Liver (tissue), 9 donors: ENCODE results near the gene DAG1. TPM values are rescaled to one million over a fixed set of nuclear protein-coding genes. Genes with fewer than 3 reads are reported as not detected.
A peak's percentile ranks its signal among the peaks of the same experiment; 100 is the strongest.

Experiments
- DNase-seq: peaks from one replicate; pipeline ENCODE4 v3.0.0-alpha.2; 2017; ENCODE audit warnings: low spot score
- H3K27ac ChIP-seq, 2 donors: one replicate each; pipeline ENCODE4 v1.7.0; 2013; ENCODE audit warnings: inconsistent platforms in 2 of 2, low read length in 2 of 2, control low read depth in 1 of 2, low read depth in 1 of 2, mild to moderate bottlenecking in 1 of 2
- H3K27me3 ChIP-seq, 4 donors: one replicate each; pipeline versions ENCODE4 v1.6.1 to v1.7.0; 2013; ENCODE audit warnings: low read length in 3 of 4, inconsistent platforms in 1 of 4, mild to moderate bottlenecking in 1 of 4, moderate library complexity in 1 of 4; ENCODE audit not compliant: control insufficient read depth in 4 of 4, insufficient read depth in 4 of 4
- H3K36me3 ChIP-seq, 4 donors: one replicate each; pipeline versions ENCODE4 v1.6.1 to v1.7.0; 2013; ENCODE audit warnings: low read length in 3 of 4, mild to moderate bottlenecking in 3 of 4, low read depth in 1 of 4, moderate library complexity in 1 of 4; ENCODE audit not compliant: control insufficient read depth in 4 of 4, insufficient read depth in 3 of 4
- H3K4me1 ChIP-seq, 4 donors: one replicate each; pipeline versions ENCODE4 v1.6.1 to v1.7.0; 2013; ENCODE audit warnings: low read length in 3 of 4, mild to moderate bottlenecking in 3 of 4, moderate library complexity in 1 of 4; ENCODE audit not compliant: control insufficient read depth in 4 of 4, insufficient read depth in 4 of 4
- H3K4me3 ChIP-seq, 3 donors: one replicate each; pipeline versions ENCODE4 v1.6.1 to v1.7.0; 2013; ENCODE audit warnings: low read length in 3 of 3, control low read depth in 1 of 3, low read depth in 1 of 3, mild to moderate bottlenecking in 1 of 3
- H3K9ac ChIP-seq, 2 donors: one replicate each; pipeline ENCODE4 v1.7.0; 2013; ENCODE audit warnings: low read length in 2 of 2, mild to moderate bottlenecking in 2 of 2, moderate library complexity in 2 of 2, control low read depth in 1 of 2, low read depth in 1 of 2
- H3K9me3 ChIP-seq, 4 donors: one replicate each; pipeline versions ENCODE4 v1.6.1 to v1.7.0; 2013; ENCODE audit warnings: low read length in 3 of 4; ENCODE audit not compliant: control insufficient read depth in 4 of 4
- EGR1 ChIP-seq, 2 donors: IDR thresholded peaks; 2 replicates each; pipeline ENCODE4 v1.6.1; 2016 to 2018; ENCODE audit warnings: antibody characterized with exemption in 2 of 2, low read depth in 2 of 2
- FOXA1 ChIP-seq: IDR thresholded peaks from 2 replicates; pipeline ENCODE4 v1.6.1; 2016; ENCODE audit warnings: antibody characterized with exemption
- FOXA2 ChIP-seq: IDR thresholded peaks from 2 replicates; pipeline ENCODE4 v1.6.1; 2016; ENCODE audit warnings: antibody characterized with exemption
- GABPA ChIP-seq, 2 donors: IDR thresholded peaks in 1 of 2; conservative IDR thresholded peaks in 1 of 2; 2 replicates each; pipeline ENCODE4 v1.6.1; 2016; ENCODE audit warnings: antibody characterized with exemption in 2 of 2, mild to moderate bottlenecking in 1 of 2, moderate library complexity in 1 of 2
- HNF4A ChIP-seq, 2 donors: conservative IDR thresholded peaks; 2 replicates each; pipeline ENCODE4 v1.6.1; 2016; ENCODE audit warnings: antibody characterized with exemption in 2 of 2, mild to moderate bottlenecking in 2 of 2
- HNF4G ChIP-seq: IDR thresholded peaks from 2 replicates; pipeline ENCODE4 v1.6.1; 2016; ENCODE audit warnings: antibody characterized with exemption
- JUND ChIP-seq, 2 donors: IDR thresholded peaks; 2 replicates each; pipeline ENCODE4 v1.6.1; 2016; ENCODE audit warnings: antibody characterized with exemption in 2 of 2
- NR2F2 ChIP-seq: IDR thresholded peaks from 2 replicates; pipeline ENCODE4 v1.6.1; 2016; ENCODE audit warnings: antibody characterized with exemption
- RAD21 ChIP-seq, 2 donors: IDR thresholded peaks; 2 replicates each; pipeline ENCODE4 v1.6.1; 2016; ENCODE audit warnings: antibody characterized with exemption in 2 of 2, mild to moderate bottlenecking in 2 of 2
- RXRA ChIP-seq, 2 donors: IDR thresholded peaks; 2 replicates each; pipeline ENCODE4 v1.6.1; 2017 to 2018; ENCODE audit warnings: antibody characterized with exemption in 2 of 2, mild to moderate bottlenecking in 1 of 2
- SP1 ChIP-seq: IDR thresholded peaks from 2 replicates; pipeline ENCODE4 v1.6.1; 2018; ENCODE audit warnings: antibody characterized with exemption, mild to moderate bottlenecking
- TAF1 ChIP-seq: conservative IDR thresholded peaks from 2 replicates; pipeline ENCODE4 v1.6.1; 2016; ENCODE audit warnings: antibody characterized with exemption, mild to moderate bottlenecking
- YY1 ChIP-seq: IDR thresholded peaks from 2 replicates; pipeline ENCODE4 v1.6.1; 2016; ENCODE audit warnings: antibody characterized with exemption, mild to moderate bottlenecking
- WGBS: extraction: QIAGEN DNeasy Blood & Tissue Kit; methylation state at CpG from one replicate; pipeline ENCODE4 v1.1.7; 2013; 5-methylcytosine and 5-hydroxymethylcytosine counted together
- polyA plus RNA-seq, 2 donors: library from polyadenylated mRNA; stranded (reverse) in 1 of 2; unstranded in 1 of 2; fragments of 200-250 nt in 1 of 2; fragments of >200 nt in 1 of 2; fragmentation: Nextera tagmentation in 1 of 2; extraction: Ambion mirVana in 1 of 2; gene quantifications; one replicate each; pipeline versions ENCODE4 v1.2.1 to v1.2.3, GENCODE V29; 2013 to 2015
- total RNA-seq, 2 donors: library from RNA; depleted of rRNA; stranded (reverse); fragments of >200 nt; gene quantifications; one replicate each; pipeline ENCODE4 v1.2.3, GENCODE V29; 2014
- TF ChIP-seq, protein P1 (sequence below): fragments of 150-350 bp; IDR thresholded peaks from 2 replicates; pipeline ENCODE4 v1.5.1; 2017; ENCODE audit warnings: improper control_type of control experiment, low read depth, low read length; ENCODE audit not compliant: missing input control
- TF ChIP-seq, protein P2 (sequence below): IDR thresholded peaks from 2 replicates; pipeline ENCODE4 v1.6.1; 2016; ENCODE audit warnings: antibody characterized with exemption, mild to moderate bottlenecking
- TF ChIP-seq, protein P3 (sequence below): IDR thresholded peaks from 2 replicates; pipeline ENCODE4 v1.6.1; 2016; ENCODE audit warnings: antibody characterized with exemption
- TF ChIP-seq, protein P4 (sequence below): IDR thresholded peaks from 2 replicates; pipeline ENCODE4 v1.6.1; 2016; ENCODE audit warnings: antibody characterized with exemption
- TF ChIP-seq, protein P5 (sequence below): IDR thresholded peaks from 2 replicates; pipeline ENCODE4 v1.6.1; 2016; ENCODE audit warnings: antibody characterized with exemption
- donor health status: healthy.
- donor health status: healthy.
- donor health status: healthy.
- donor health status: healthy.
- donor health status: healthy.

The DAG1 gene
- total and polyA plus RNA-seq, 4 donors: 12.1 to 54.4 (median 28.5) TPM

DNA sequence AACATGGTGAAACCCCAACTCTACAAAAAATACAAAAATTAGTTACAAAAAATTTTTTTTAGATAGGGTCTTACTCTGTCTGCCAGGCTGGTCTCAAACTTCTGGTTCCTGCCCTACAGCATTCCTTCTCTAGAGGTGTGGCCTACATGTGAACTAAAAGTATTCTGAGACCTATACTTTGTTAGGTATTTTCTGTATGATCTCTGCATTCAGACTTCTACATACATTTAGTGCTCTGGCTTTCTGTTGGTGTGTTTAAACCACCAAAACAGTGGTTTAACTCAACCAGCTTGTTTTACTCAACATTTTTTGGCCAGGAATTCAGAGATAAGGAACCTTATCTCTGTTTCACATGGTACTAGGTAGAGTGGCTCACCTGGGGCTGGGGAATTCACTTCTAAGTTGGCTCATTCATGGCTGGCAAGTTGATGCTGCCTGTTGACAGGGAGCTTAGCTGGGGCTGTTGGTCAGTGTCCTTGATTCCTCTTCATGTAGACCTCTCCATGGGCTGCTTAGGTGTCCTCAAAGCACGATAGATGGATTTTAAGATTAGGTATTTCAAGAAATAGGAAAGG is 42.8 kb downstream of the DAG1 start (continued):
- TF ChIP-seq, protein P1, sequence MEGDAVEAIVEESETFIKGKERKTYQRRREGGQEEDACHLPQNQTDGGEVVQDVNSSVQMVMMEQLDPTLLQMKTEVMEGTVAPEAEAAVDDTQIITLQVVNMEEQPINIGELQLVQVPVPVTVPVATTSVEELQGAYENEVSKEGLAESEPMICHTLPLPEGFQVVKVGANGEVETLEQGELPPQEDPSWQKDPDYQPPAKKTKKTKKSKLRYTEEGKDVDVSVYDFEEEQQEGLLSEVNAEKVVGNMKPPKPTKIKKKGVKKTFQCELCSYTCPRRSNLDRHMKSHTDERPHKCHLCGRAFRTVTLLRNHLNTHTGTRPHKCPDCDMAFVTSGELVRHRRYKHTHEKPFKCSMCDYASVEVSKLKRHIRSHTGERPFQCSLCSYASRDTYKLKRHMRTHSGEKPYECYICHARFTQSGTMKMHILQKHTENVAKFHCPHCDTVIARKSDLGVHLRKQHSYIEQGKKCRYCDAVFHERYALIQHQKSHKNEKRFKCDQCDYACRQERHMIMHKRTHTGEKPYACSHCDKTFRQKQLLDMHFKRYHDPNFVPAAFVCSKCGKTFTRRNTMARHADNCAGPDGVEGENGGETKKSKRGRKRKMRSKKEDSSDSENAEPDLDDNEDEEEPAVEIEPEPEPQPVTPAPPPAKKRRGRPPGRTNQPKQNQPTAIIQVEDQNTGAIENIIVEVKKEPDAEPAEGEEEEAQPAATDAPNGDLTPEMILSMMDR: no peak
- no peak for TF ChIP-seq FOXA1

DNA sequence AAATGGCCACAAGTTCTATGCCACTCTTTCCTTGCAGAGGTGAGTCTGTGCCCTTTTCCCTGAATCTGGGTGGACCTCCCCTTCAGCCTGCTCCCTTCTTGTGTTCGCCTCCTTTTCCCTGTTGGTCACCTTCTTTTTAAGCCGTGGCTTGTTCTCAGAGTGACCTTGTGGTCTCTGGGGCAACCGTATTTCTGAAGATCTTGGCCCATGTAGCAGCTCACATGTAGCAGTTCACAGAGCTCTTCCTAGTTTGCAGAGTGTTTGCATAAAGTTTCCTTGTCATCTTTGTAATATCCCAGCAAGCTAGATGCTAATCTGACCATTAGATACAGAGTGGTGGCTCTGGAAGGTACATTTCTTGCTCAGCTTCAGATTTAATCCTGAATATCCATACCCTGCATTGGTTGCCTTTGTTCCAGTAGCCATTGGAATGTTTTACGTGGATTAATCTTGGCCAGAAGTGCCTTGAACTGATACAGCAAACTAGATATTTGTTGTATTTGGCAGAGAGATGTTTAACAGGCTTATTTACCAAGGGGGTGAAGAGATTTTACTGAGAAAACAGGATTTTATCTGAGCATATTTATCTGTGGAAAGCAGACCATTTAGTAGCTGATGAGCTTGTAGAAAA is 43.5 kb downstream of the DAG1 start:
- DNase-seq: no peak
- peaks cover 3 to 9% (median 8%) of the 10 kb centered on the region in 4 donors for H3K36me3 ChIP-seq
- TF ChIP-seq, protein P2, sequence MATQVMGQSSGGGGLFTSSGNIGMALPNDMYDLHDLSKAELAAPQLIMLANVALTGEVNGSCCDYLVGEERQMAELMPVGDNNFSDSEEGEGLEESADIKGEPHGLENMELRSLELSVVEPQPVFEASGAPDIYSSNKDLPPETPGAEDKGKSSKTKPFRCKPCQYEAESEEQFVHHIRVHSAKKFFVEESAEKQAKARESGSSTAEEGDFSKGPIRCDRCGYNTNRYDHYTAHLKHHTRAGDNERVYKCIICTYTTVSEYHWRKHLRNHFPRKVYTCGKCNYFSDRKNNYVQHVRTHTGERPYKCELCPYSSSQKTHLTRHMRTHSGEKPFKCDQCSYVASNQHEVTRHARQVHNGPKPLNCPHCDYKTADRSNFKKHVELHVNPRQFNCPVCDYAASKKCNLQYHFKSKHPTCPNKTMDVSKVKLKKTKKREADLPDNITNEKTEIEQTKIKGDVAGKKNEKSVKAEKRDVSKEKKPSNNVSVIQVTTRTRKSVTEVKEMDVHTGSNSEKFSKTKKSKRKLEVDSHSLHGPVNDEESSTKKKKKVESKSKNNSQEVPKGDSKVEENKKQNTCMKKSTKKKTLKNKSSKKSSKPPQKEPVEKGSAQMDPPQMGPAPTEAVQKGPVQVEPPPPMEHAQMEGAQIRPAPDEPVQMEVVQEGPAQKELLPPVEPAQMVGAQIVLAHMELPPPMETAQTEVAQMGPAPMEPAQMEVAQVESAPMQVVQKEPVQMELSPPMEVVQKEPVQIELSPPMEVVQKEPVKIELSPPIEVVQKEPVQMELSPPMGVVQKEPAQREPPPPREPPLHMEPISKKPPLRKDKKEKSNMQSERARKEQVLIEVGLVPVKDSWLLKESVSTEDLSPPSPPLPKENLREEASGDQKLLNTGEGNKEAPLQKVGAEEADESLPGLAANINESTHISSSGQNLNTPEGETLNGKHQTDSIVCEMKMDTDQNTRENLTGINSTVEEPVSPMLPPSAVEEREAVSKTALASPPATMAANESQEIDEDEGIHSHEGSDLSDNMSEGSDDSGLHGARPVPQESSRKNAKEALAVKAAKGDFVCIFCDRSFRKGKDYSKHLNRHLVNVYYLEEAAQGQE: peak; percentile 41
- peak; percentile 90 for TF ChIP-seq FOXA2
- TF ChIP-seq, protein P3, sequence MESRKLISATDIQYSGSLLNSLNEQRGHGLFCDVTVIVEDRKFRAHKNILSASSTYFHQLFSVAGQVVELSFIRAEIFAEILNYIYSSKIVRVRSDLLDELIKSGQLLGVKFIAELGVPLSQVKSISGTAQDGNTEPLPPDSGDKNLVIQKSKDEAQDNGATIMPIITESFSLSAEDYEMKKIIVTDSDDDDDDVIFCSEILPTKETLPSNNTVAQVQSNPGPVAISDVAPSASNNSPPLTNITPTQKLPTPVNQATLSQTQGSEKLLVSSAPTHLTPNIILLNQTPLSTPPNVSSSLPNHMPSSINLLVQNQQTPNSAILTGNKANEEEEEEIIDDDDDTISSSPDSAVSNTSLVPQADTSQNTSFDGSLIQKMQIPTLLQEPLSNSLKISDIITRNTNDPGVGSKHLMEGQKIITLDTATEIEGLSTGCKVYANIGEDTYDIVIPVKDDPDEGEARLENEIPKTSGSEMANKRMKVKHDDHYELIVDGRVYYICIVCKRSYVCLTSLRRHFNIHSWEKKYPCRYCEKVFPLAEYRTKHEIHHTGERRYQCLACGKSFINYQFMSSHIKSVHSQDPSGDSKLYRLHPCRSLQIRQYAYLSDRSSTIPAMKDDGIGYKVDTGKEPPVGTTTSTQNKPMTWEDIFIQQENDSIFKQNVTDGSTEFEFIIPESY: no peak
- no peak for TF ChIP-seq GABPA (IDR thresholded peaks at IDR 0.05 in 1 of 2, conservative IDR thresholded peaks at IDR 0.05 in 1 of 2)
- peak; percentile 71 to 90 for TF ChIP-seq RXRA (IDR thresholded peaks at IDR 0.05)
- TF ChIP-seq NR2F2: no peak
- no peak for TF ChIP-seq HNF4G
- TF ChIP-seq TAF1: no peak
- TF ChIP-seq SP1: peak; percentile 58
- peak; percentile 72 for TF ChIP-seq YY1
- TF ChIP-seq, protein P1: no peak
- TF ChIP-seq, protein P4, sequence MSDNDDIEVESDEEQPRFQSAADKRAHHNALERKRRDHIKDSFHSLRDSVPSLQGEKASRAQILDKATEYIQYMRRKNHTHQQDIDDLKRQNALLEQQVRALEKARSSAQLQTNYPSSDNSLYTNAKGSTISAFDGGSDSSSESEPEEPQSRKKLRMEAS: peak; percentile 47
- peak in 1 of 2 donors; percentile 70 for TF ChIP-seq JUND (IDR thresholded peaks at IDR 0.05)
- peak; percentile 22 to 30 for TF ChIP-seq RAD21 (IDR thresholded peaks at IDR 0.05)
- peak; percentile 92 for TF ChIP-seq FOXA1
- TF ChIP-seq EGR1 (IDR thresholded peaks at IDR 0.05; ENCODE audit: low read depth in 2 of 2): no peak
- TF ChIP-seq, protein P5, sequence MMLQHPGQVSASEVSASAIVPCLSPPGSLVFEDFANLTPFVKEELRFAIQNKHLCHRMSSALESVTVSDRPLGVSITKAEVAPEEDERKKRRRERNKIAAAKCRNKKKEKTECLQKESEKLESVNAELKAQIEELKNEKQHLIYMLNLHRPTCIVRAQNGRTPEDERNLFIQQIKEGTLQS: no peak
- TF ChIP-seq HNF4A (conservative IDR thresholded peaks at IDR 0.05): peak; percentile 47 to 74
- H3K9me3 ChIP-seq: no peaks in the 10 kb centered on the region
- no peak overlapping the region for H3K4me3 ChIP-seq
- no peaks in the 10 kb centered on the region for H3K27me3 ChIP-seq
- WGBS: 50% methylated on average over 4 of the region's 4 CpGs
- H3K9ac ChIP-seq: no peak overlapping the region
- peaks cover 15 to 34% (median 22%) of the 10 kb centered on the region in 4 donors for H3K4me1 ChIP-seq
- peak overlapping the region; percentile 26 to 36 for H3K27ac ChIP-seq
